ENCODE results near the gene UPK3A. TPM values are rescaled to one million over a fixed set of nuclear protein-coding genes. Genes with fewer than 3 reads are reported as not detected.

UPK3A gene
- total RNA-seq, 2 donors from 2014 or later: not detected

- DNase-seq: no peak
- no peak overlapping the region for H3K9ac ChIP-seq (ENCODE audit: extremely low read depth, low read length, poor library complexity, severe bottlenecking)
- H3K27me3 ChIP-seq (ENCODE audit: control insufficient read depth, insufficient read depth, low read length, poor library complexity, severe bottlenecking): no peaks in the 10 kb centered on the region
- H3K36me3 ChIP-seq (ENCODE audit: control insufficient read depth, insufficient read depth, low read length): peaks cover 52% of the 10 kb centered on the region
- Mint-ChIP-seq H3K4me1 (peaks cover 43% of the 10 kb centered on the region), H3K36me3 (ENCODE audit: low read depth) (peaks cover 27% of the 10 kb centered on the region), H3K27ac (peak overlapping the region; percentile 8), H3K27me3 (ENCODE audit: insufficient read depth) (no peaks in the 10 kb centered on the region), H3K4me3 (no peak overlapping the region), H3K9me3 (no peaks in the 10 kb centered on the region)
- no peak overlapping the region for H3K27ac ChIP-seq (ENCODE audit: low read depth, low read length)
- peaks cover 21% of the 10 kb centered on the region for H3K4me1 ChIP-seq (ENCODE audit: control insufficient read depth, insufficient read depth, low read length)
- WGBS, 2 experiments (ENCODE audit: insufficient coverage in 1 of 2, insufficient read length in 1 of 2): 92 to 96% methylated on average over 9 to 12 of the region's 12 CpGs
- H3K4me3 ChIP-seq (ENCODE audit: low read length): no peak overlapping the region
- no peaks in the 10 kb centered on the region for H3K9me3 ChIP-seq (ENCODE audit: control insufficient read depth, low read length)
- no peak for TF ChIP-seq CTCF (conservative IDR thresholded peaks at IDR 0.05)
Observed at GRCh38 chr22:45318558-45319323, 34.0 kb downstream of the UPK3A start.

GRCh38 chr22:45319324-45319685, 34.6 kb downstream of the UPK3A start:
- H3K27ac ChIP-seq (ENCODE audit: low read depth, low read length): no peak overlapping the region
- H3K27ac Mint-ChIP-seq: no peak overlapping the region
- no peaks in the 10 kb centered on the region for H3K27me3 ChIP-seq (ENCODE audit: control insufficient read depth, insufficient read depth, low read length, poor library complexity, severe bottlenecking)
- no peaks in the 10 kb centered on the region for H3K9me3 ChIP-seq (ENCODE audit: control insufficient read depth, low read length)
- no peaks in the 10 kb centered on the region for H3K9me3 Mint-ChIP-seq
- H3K4me3 Mint-ChIP-seq: no peak overlapping the region
- no peaks in the 10 kb centered on the region for H3K27me3 Mint-ChIP-seq (ENCODE audit: insufficient read depth)
- no peak for DNase-seq
- peaks cover 58% of the 10 kb centered on the region for H3K36me3 ChIP-seq (ENCODE audit: control insufficient read depth, insufficient read depth, low read length)
- 86 to 87% methylated on average over 1 to 5 of the region's 5 CpGs for WGBS, 2 experiments (ENCODE audit: insufficient coverage in 1 of 2, insufficient read length in 1 of 2)
- peaks cover 33% of the 10 kb centered on the region for H3K36me3 Mint-ChIP-seq (ENCODE audit: low read depth)
- no peak for TF ChIP-seq CTCF (conservative IDR thresholded peaks at IDR 0.05)
- no peak overlapping the region for H3K9ac ChIP-seq (ENCODE audit: extremely low read depth, low read length, poor library complexity, severe bottlenecking)
- peaks cover 21% of the 10 kb centered on the region for H3K4me1 ChIP-seq (ENCODE audit: control insufficient read depth, insufficient read depth, low read length)
- peaks cover 37% of the 10 kb centered on the region for H3K4me1 Mint-ChIP-seq
- no peak overlapping the region for H3K4me3 ChIP-seq (ENCODE audit: low read length)

GRCh38 chr22:45320357-45320976, 35.7 kb downstream of the UPK3A start:
- 92 to 96% methylated on average over 4 to 9 of the region's 9 CpGs for WGBS, 2 experiments (ENCODE audit: insufficient coverage in 1 of 2, insufficient read length in 1 of 2)
- no peak for DNase-seq
- H3K4me1 ChIP-seq (ENCODE audit: control insufficient read depth, insufficient read depth, low read length): peaks cover 17% of the 10 kb centered on the region
- no peak overlapping the region for H3K4me3 ChIP-seq (ENCODE audit: low read length)
- no peak overlapping the region for H3K27ac Mint-ChIP-seq
- no peak overlapping the region for H3K27ac ChIP-seq (ENCODE audit: low read depth, low read length)
- H3K36me3 ChIP-seq (ENCODE audit: control insufficient read depth, insufficient read depth, low read length): peaks cover 60% of the 10 kb centered on the region
- H3K4me1 Mint-ChIP-seq: peaks cover 31% of the 10 kb centered on the region
- no peaks in the 10 kb centered on the region for H3K9me3 Mint-ChIP-seq
- no peaks in the 10 kb centered on the region for H3K27me3 ChIP-seq (ENCODE audit: control insufficient read depth, insufficient read depth, low read length, poor library complexity, severe bottlenecking)
- no peaks in the 10 kb centered on the region for H3K27me3 Mint-ChIP-seq (ENCODE audit: insufficient read depth)
- H3K9ac ChIP-seq (ENCODE audit: extremely low read depth, low read length, poor library complexity, severe bottlenecking): no peak overlapping the region
- no peak for TF ChIP-seq CTCF (conservative IDR thresholded peaks at IDR 0.05)
- no peak overlapping the region for H3K4me3 Mint-ChIP-seq
- no peaks in the 10 kb centered on the region for H3K9me3 ChIP-seq (ENCODE audit: control insufficient read depth, low read length)
- peaks cover 44% of the 10 kb centered on the region for H3K36me3 Mint-ChIP-seq (ENCODE audit: low read depth)

Data from endodermal cell (in vitro differentiated cells).